Mesenchymal stem cell (in vitro differentiated cells and primary cell): ENCODE measurements around the gene SLC23A3.

Experiments used
- DNase-seq: peaks from one replicate; pipeline ENCODE4 v3.0.0-alpha.2; 2013
- H2AFZ ChIP-seq: one replicate; pipeline ENCODE4 v1.6.1; 2013; ENCODE audit warnings: low read depth, mild to moderate bottlenecking, control low read depth, inconsistent platforms, low read length, moderate library complexity
- H2AK5ac ChIP-seq: 2 replicates; pipeline ENCODE4 v1.6.1; 2013; ENCODE audit warnings: low read length, moderate library complexity, mild to moderate bottlenecking, inconsistent platforms; ENCODE audit not compliant: severe bottlenecking
- H2BK120ac ChIP-seq: one replicate; pipeline ENCODE4 v1.6.1; 2013; ENCODE audit warnings: low read depth, mild to moderate bottlenecking, inconsistent platforms, low read length, moderate library complexity
- H2BK12ac ChIP-seq, 2 experiments: one replicate each; pipeline ENCODE4 v1.6.1; 2013; ENCODE audit warnings: inconsistent platforms in 2 of 2, low read length in 2 of 2, mild to moderate bottlenecking in 2 of 2, moderate library complexity in 2 of 2, control low read depth in 1 of 2
- H2BK15ac ChIP-seq: one replicate; pipeline ENCODE4 v1.6.1; 2013; ENCODE audit warnings: mild to moderate bottlenecking, low read depth, inconsistent platforms; ENCODE audit not compliant: poor library complexity, severe bottlenecking
- H2BK5ac ChIP-seq: 2 replicates; pipeline ENCODE4 v1.6.1; 2013; ENCODE audit warnings: low read depth, mild to moderate bottlenecking, low read length, control low read depth, inconsistent platforms; ENCODE audit not compliant: poor library complexity, severe bottlenecking
- H3K14ac ChIP-seq, 2 experiments: one replicate each; pipeline ENCODE4 v1.6.1; 2013; ENCODE audit warnings: inconsistent platforms in 2 of 2, low read length in 2 of 2, control low read depth in 1 of 2, mild to moderate bottlenecking in 1 of 2, moderate library complexity in 1 of 2
- H3K18ac ChIP-seq, 2 experiments: one replicate each; pipeline ENCODE4 v1.6.1; 2013; ENCODE audit warnings: inconsistent platforms in 2 of 2, low read length in 2 of 2, control low read depth in 1 of 2, low read depth in 1 of 2, mild to moderate bottlenecking in 1 of 2
- H3K23ac ChIP-seq, 2 experiments: one replicate each; pipeline ENCODE4 v1.6.1; 2013; ENCODE audit warnings: inconsistent platforms in 2 of 2, low read length in 2 of 2, mild to moderate bottlenecking in 2 of 2, moderate library complexity in 2 of 2, control low read depth in 1 of 2
- H3K27ac ChIP-seq: 2 replicates; pipeline ENCODE4 v1.5.1; 2013; ENCODE audit warnings: mild to moderate bottlenecking, moderate library complexity, low read length, control low read depth, inconsistent platforms; ENCODE audit not compliant: poor library complexity, severe bottlenecking
- H3K27me3 ChIP-seq, 2 experiments: 2 replicates each; pipeline versions ENCODE4 v1.6.1 to v1.7.0; 2013; ENCODE audit warnings: low read length in 2 of 2, mild to moderate bottlenecking in 2 of 2, moderate library complexity in 2 of 2, control low read depth in 1 of 2, inconsistent platforms in 1 of 2; ENCODE audit not compliant: control insufficient read depth in 1 of 2, insufficient read depth in 1 of 2
- H3K36me3 ChIP-seq, 2 experiments: 2 replicates each; pipeline versions ENCODE4 v1.6.1 to v1.7.0; 2013; ENCODE audit warnings: low read length in 2 of 2, control low read depth in 1 of 2, inconsistent platforms in 1 of 2, low read depth in 1 of 2, mild to moderate bottlenecking in 1 of 2; ENCODE audit not compliant: insufficient read depth in 2 of 2, control insufficient read depth in 1 of 2
- H3K4ac ChIP-seq, 2 experiments: one replicate each; pipeline ENCODE4 v1.6.1; 2013; ENCODE audit warnings: inconsistent platforms in 2 of 2, low read length in 2 of 2, mild to moderate bottlenecking in 2 of 2, moderate library complexity in 2 of 2, control low read depth in 1 of 2, low read depth in 1 of 2
- H3K4me1 ChIP-seq: 2 replicates; pipeline ENCODE4 v1.6.1; 2013; ENCODE audit warnings: low read depth, low read length, control low read depth; ENCODE audit not compliant: control insufficient read depth, insufficient read depth
- H3K4me2 ChIP-seq: 2 replicates; pipeline ENCODE4 v1.6.1; 2013; ENCODE audit warnings: low read length, mild to moderate bottlenecking, inconsistent platforms; ENCODE audit not compliant: poor library complexity, severe bottlenecking
- H3K4me3 ChIP-seq, 2 experiments: 2 replicates each; pipeline versions ENCODE4 v1.5.1 to v1.7.0; 2013; ENCODE audit warnings: low read length in 2 of 2, mild to moderate bottlenecking in 2 of 2, control low read depth in 1 of 2, low read depth in 1 of 2; ENCODE audit not compliant: insufficient read depth in 1 of 2
- H3K79me1 ChIP-seq: replicated peaks from 2 replicates; pipeline ENCODE4 v1.6.1; 2013; ENCODE audit warnings: mild to moderate bottlenecking, control low read depth, low read length, inconsistent platforms; ENCODE audit not compliant: poor library complexity, severe bottlenecking
- H3K9ac ChIP-seq: 2 replicates; pipeline ENCODE4 v1.7.0; 2013; ENCODE audit warnings: mild to moderate bottlenecking, low read length, moderate library complexity
- H3K9me3 ChIP-seq: 2 replicates; pipeline ENCODE4 v1.7.0; 2013; ENCODE audit warnings: mild to moderate bottlenecking, low read length; ENCODE audit not compliant: control insufficient read depth
- H4K8ac ChIP-seq: one replicate; pipeline ENCODE4 v1.6.1; 2013; ENCODE audit warnings: inconsistent platforms, mild to moderate bottlenecking, low read length, moderate library complexity
- H4K91ac ChIP-seq: one replicate; pipeline ENCODE4 v1.6.1; 2013; ENCODE audit warnings: mild to moderate bottlenecking, low read length, inconsistent platforms
- WGBS: methylation state at CpG from one replicate; pipeline ENCODE4 v1.1.7; 2013; ENCODE audit warnings: mixed read lengths; 5-methylcytosine and 5-hydroxymethylcytosine counted together

The SLC23A3 gene

GRCh38 chr2:219126555-219126954 lies 43.3 kb downstream of the SLC23A3 start:
- Histone ChIP-seq H2AK5ac (no peak overlapping the region), H2AFZ (no peak overlapping the region), H3K4me3 (no peak overlapping the region), H4K8ac (no peak overlapping the region), H3K9me3 (no peaks in the 10 kb centered on the region), H3K18ac (no peak overlapping the region), H2BK12ac (peak overlapping the region in 1 of 2 experiments; percentile 13), H4K91ac (no peak overlapping the region), H3K27ac (no peak overlapping the region), H3K4me2 (no peak overlapping the region), H3K14ac (no peak overlapping the region), H3K36me3 (no peaks in the 10 kb centered on the region), H2BK15ac (no peak overlapping the region), H3K23ac (no peak overlapping the region), H3K4me1 (peaks cover 11% of the 10 kb centered on the region), H3K4ac (no peak overlapping the region), H3K27me3 (no peaks in the 10 kb centered on the region), H3K79me1 (peaks cover 3% of the 10 kb centered on the region), H3K9ac (no peak overlapping the region), H2BK120ac (no peak overlapping the region), H2BK5ac (no peak overlapping the region)
- WGBS = 90% methylated on average over 3 of the region's 3 CpGs
- DNase-seq = no peak

DNA sequence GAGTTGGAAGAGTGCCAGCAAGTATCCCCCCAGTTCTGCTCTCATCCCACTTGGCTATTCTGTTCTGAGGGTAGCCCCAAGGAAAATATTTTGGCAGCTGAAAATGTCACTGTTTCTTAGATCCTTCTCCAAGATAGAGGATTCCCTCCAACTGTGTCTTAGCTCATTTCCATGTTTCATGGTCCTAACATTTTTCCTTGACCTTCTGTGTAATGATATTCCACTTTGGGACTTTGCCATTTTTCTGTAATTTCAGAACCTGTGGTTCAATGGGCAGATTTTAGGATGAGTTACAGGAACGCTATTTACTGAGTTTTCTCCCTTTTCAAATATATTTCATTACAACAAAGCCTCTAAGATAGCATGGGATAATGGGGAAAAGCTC lies 44.0 kb downstream of the SLC23A3 start:
- no peak for DNase-seq
- Histone ChIP-seq H2AFZ (no peak overlapping the region), H2BK12ac (no peak overlapping the region), H3K79me1 (peaks cover 3% of the 10 kb centered on the region), H3K4me2 (no peak overlapping the region), H3K4me1 (peaks cover 11% of the 10 kb centered on the region), H2BK15ac (no peak overlapping the region), H3K36me3 (no peaks in the 10 kb centered on the region), H2AK5ac (no peak overlapping the region), H3K9ac (no peak overlapping the region), H3K23ac (no peak overlapping the region), H4K91ac (no peak overlapping the region), H3K27ac (no peak overlapping the region), H2BK5ac (no peak overlapping the region), H3K14ac (no peak overlapping the region), H3K18ac (peak overlapping the region in 1 of 2 experiments; percentile 6), H2BK120ac (no peak overlapping the region), H3K9me3 (no peaks in the 10 kb centered on the region), H3K4ac (no peak overlapping the region), H4K8ac (no peak overlapping the region), H3K4me3 (no peak overlapping the region), H3K27me3 (no peaks in the 10 kb centered on the region)
- no CpG with 5 or more reads among the region's 1 CpG for WGBS

GRCh38 chr2:219125225-219125885 lies 44.5 kb downstream of the SLC23A3 start:
- Histone ChIP-seq H3K4me3 (no peak overlapping the region), H3K4me1 (peaks cover 11% of the 10 kb centered on the region), H2BK5ac (no peak overlapping the region), H2BK12ac (no peak overlapping the region), H3K79me1 (peaks cover 3% of the 10 kb centered on the region), H3K14ac (no peak overlapping the region), H3K18ac (peak overlapping the region in 1 of 2 experiments; percentile 6), H4K8ac (no peak overlapping the region), H3K9me3 (no peaks in the 10 kb centered on the region), H2AFZ (no peak overlapping the region), H3K4me2 (no peak overlapping the region), H3K36me3 (no peaks in the 10 kb centered on the region), H3K9ac (peak overlapping the region; percentile 18), H3K27ac (no peak overlapping the region), H3K23ac (no peak overlapping the region), H2AK5ac (no peak overlapping the region), H2BK15ac (no peak overlapping the region), H3K27me3 (no peaks in the 10 kb centered on the region), H4K91ac (no peak overlapping the region), H2BK120ac (no peak overlapping the region), H3K4ac (no peak overlapping the region)
- 57% methylated on average over 10 of the region's 10 CpGs for WGBS
- peak; percentile 91 for DNase-seq

- Histone ChIP-seq H3K23ac (no peak overlapping the region), H2AK5ac (no peak overlapping the region), H3K14ac (no peak overlapping the region), H2BK12ac (peak overlapping the region in 1 of 2 experiments; percentile 11), H3K4ac (no peak overlapping the region), H3K18ac (peak overlapping the region in 1 of 2 experiments; percentile 14), H3K9me3 (no peaks in the 10 kb centered on the region), H3K4me1 (peaks cover 11% of the 10 kb centered on the region), H2AFZ (no peak overlapping the region), H3K27me3 (no peaks in the 10 kb centered on the region), H2BK5ac (no peak overlapping the region), H3K27ac (no peak overlapping the region), H4K91ac (peak overlapping the region; percentile 74), H4K8ac (peak overlapping the region; percentile 20), H3K36me3 (no peaks in the 10 kb centered on the region), H3K4me2 (no peak overlapping the region), H2BK120ac (no peak overlapping the region), H3K9ac (no peak overlapping the region), H3K79me1 (peaks cover 3% of the 10 kb centered on the region), H2BK15ac (no peak overlapping the region), H3K4me3 (no peak overlapping the region)
- DNase-seq = peak; percentile 19
- 86% methylated on average over 3 of the region's 4 CpGs for WGBS
Measured at GRCh38 chr2:219124381-219125110, 45.3 kb downstream of the SLC23A3 start.
